ENCODE data around the gene SEC31B. TPM values are rescaled to one million over a fixed set of nuclear protein-coding genes. Genes with fewer than 3 reads are reported as not detected.
A peak's percentile ranks its signal among the peaks of the same experiment; 100 is the strongest.

Gene SEC31B
- total RNA-seq, 1 donor from 2014 or later: 9.2 TPM

DNA sequence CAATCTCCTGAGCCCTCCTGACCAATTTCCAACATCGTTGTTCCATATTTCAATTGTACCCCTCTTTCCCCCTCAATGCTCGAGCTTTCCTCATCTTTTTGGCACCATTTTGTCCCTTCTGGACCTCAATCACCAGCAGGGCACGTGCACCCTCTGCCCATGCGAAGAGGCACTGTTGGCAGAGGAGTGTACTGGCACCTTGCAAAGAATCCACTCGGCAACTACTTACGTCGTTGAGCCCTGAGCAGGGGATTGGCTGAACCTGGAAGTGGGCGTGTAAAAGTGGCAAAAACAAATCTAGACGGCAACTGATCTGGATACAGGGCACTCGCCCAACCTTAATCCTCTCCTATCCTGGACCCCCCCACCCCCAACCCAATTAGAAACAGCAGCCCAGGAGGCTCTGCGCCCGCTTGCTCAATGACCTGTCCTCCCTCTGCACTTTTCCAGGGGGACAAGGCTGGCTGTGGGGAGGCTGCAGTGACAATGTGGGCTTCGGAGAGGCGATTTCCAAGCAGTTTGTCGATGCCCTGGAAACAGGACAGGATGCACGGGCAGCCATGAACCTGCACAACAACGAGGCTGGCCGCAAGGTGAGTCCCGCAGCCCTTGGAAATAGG is 38.1 kb downstream of the SEC31B start:
- no peaks in the 10 kb centered on the region for H3K27me3 ChIP-seq
- H3K4me1 ChIP-seq: peaks cover 0 to 13% of the 10 kb centered on the region in 2 donors
- TF ChIP-seq, protein P1, sequence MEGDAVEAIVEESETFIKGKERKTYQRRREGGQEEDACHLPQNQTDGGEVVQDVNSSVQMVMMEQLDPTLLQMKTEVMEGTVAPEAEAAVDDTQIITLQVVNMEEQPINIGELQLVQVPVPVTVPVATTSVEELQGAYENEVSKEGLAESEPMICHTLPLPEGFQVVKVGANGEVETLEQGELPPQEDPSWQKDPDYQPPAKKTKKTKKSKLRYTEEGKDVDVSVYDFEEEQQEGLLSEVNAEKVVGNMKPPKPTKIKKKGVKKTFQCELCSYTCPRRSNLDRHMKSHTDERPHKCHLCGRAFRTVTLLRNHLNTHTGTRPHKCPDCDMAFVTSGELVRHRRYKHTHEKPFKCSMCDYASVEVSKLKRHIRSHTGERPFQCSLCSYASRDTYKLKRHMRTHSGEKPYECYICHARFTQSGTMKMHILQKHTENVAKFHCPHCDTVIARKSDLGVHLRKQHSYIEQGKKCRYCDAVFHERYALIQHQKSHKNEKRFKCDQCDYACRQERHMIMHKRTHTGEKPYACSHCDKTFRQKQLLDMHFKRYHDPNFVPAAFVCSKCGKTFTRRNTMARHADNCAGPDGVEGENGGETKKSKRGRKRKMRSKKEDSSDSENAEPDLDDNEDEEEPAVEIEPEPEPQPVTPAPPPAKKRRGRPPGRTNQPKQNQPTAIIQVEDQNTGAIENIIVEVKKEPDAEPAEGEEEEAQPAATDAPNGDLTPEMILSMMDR (IDR thresholded peaks at IDR 0.05): no peak
- intact Hi-C loops (cut with DNase I): loop anchor here (2.0 kb wide), 1 partner anchor 37 kb away; the partner anchor contains the start of gene SEC31B
- DNase-seq (ENCODE audit: low spot score in 2 of 2): peak; percentile 64 to 94
- peak overlapping the region; percentile 55 to 78 for H3K4me3 ChIP-seq
- no peak overlapping the region for H3K27ac ChIP-seq
- peaks cover 0 to 3% of the 10 kb centered on the region in 2 donors for H3K36me3 ChIP-seq
- H3K9me3 ChIP-seq: no peaks in the 10 kb centered on the region

- Histone ChIP-seq H3K27me3 (no peaks in the 10 kb centered on the region), H3K4me3 (no peak overlapping the region), H3K4me1 (peaks cover 0 to 13% of the 10 kb centered on the region in 2 donors), H3K27ac (no peak overlapping the region), H3K9me3 (no peaks in the 10 kb centered on the region), H3K36me3 (no peaks in the 10 kb centered on the region)
- DNase-seq (ENCODE audit: low spot score in 2 of 2): no peak
- TF ChIP-seq, protein P1 (IDR thresholded peaks at IDR 0.05): no peak
- intact Hi-C loops (cut with DNase I): no loop called here
Measured at GRCh38 chr10:100480002-100480401, 39.7 kb downstream of the SEC31B start.

DNA sequence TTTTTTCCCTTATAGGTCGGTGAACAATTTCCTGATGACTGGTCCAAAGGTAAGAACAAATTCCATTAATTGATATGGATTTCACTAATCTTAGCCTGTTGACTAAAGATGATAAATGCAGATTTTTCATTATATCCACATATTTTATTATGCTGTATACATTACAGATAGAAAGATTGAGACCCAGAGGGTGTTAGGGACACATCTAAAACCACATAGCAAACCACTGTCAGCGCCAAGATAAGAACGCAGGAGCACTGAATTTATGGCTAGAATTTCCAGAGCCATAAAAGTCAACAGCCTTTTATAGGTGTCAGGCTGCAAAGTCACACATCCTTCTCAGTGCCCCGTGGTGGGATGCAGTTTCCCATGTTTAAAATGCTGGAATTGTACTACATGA is 40.6 kb downstream of the SEC31B start:
- TF ChIP-seq, protein P1 (IDR thresholded peaks at IDR 0.05): no peak
- H3K27me3 ChIP-seq: no peaks in the 10 kb centered on the region
- DNase-seq (ENCODE audit: low spot score in 2 of 2): no peak
- no peaks in the 10 kb centered on the region for H3K9me3 ChIP-seq
- H3K4me3 ChIP-seq: no peak overlapping the region
- no peaks in the 10 kb centered on the region for H3K36me3 ChIP-seq
- peaks cover 0 to 13% of the 10 kb centered on the region in 2 donors for H3K4me1 ChIP-seq
- H3K27ac ChIP-seq: no peak overlapping the region
- intact Hi-C loops (cut with DNase I): no loop called here

- H3K4me3 ChIP-seq: no peak overlapping the region
- H3K27me3 ChIP-seq: no peaks in the 10 kb centered on the region
- TF ChIP-seq, protein P1 (IDR thresholded peaks at IDR 0.05): no peak
- intact Hi-C loops (cut with DNase I): no loop called here
- H3K27ac ChIP-seq: no peak overlapping the region
- DNase-seq (ENCODE audit: low spot score in 2 of 2): no peak
- no peaks in the 10 kb centered on the region for H3K36me3 ChIP-seq
- H3K9me3 ChIP-seq: no peaks in the 10 kb centered on the region
- peaks cover 0 to 13% of the 10 kb centered on the region in 2 donors for H3K4me1 ChIP-seq
Measured at GRCh38 chr10:100477970-100478369, 41.7 kb downstream of the SEC31B start.

DNA sequence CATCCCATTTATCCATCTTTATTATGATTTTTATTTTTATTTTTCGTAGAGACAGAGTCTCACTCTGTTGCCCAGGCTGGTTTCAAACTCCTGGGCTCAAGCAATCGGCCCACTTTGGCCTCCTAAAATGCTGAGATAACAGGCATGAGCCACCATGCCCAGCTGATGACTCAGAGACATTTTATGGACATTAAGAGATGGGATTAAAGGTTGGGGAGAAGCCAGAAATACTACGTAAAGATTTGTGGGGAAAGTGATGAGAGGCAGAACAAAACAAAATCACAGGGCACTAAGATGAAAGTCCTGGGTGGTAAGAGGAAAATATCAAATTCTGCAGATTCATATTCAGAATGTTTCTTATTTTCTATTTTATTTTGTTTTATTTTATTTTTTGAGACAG is 49.3 kb downstream of the SEC31B start:
- TF ChIP-seq, protein P1 (IDR thresholded peaks at IDR 0.05): no peak
- H3K4me3 ChIP-seq: no peak overlapping the region
- DNase-seq (ENCODE audit: low spot score in 2 of 2): no peak
- no peak overlapping the region for H3K27ac ChIP-seq
- no peaks in the 10 kb centered on the region for H3K9me3 ChIP-seq
- intact Hi-C loops (cut with DNase I): no loop called here
- no peaks in the 10 kb centered on the region for H3K4me1 ChIP-seq
- H3K27me3 ChIP-seq: no peaks in the 10 kb centered on the region
- H3K36me3 ChIP-seq: no peaks in the 10 kb centered on the region
